Measurements from ENCODE around the gene ERICH6B.

ERICH6B gene

DNA sequence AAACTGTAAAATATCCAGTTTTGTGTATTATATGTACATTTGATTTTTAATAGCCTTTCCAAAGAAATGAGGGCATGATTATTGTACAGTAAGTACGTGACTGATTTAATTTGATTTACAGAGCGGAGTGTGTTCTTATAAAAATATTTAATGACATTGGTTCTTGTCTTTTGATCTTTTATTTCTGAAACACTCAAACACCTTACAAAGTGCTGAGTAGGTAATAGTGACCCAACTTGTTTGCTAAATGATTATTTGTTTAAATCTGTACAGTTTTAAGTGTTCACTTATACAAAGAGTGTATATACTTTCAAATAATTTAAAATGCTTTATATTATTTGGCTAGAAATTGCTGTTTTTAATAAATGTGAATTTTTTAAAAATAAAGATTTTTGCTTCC is 79.3 kb downstream of the ERICH6B start:
- H3K4me2 ChIP-seq (ENCODE audit: low read length) = no peak overlapping the region
- H3F3A ChIP-seq (ENCODE audit: control insufficient read depth, insufficient read depth) = no peaks in the 10 kb centered on the region
- H4K20me1 ChIP-seq (ENCODE audit: control insufficient read depth, insufficient read depth, low read depth, low read length) = no peaks in the 10 kb centered on the region
- no peaks in the 10 kb centered on the region for H3K27me3 ChIP-seq (ENCODE audit: control insufficient read depth, low read length)
- H3K9me3 ChIP-seq (ENCODE audit: control insufficient read depth, insufficient read depth, low read length) = no peaks in the 10 kb centered on the region
- no peaks in the 10 kb centered on the region for H3K79me2 ChIP-seq (ENCODE audit: control insufficient read depth, low read length)
- no peak overlapping the region for H3K27ac ChIP-seq (ENCODE audit: low read depth, low read length)
- no peaks in the 10 kb centered on the region for H3K4me1 ChIP-seq (ENCODE audit: control insufficient read depth, low read length)
- H3K36me3 ChIP-seq (ENCODE audit: control insufficient read depth, low read length) = peaks cover 30% of the 10 kb centered on the region
- H3K4me3 ChIP-seq (ENCODE audit: low read length) = no peak overlapping the region
- no peaks in the 10 kb centered on the region for H3K9me2 ChIP-seq (replicated peaks; ENCODE audit: control insufficient read depth, low read length)
- TF ChIP-seq, protein P1, sequence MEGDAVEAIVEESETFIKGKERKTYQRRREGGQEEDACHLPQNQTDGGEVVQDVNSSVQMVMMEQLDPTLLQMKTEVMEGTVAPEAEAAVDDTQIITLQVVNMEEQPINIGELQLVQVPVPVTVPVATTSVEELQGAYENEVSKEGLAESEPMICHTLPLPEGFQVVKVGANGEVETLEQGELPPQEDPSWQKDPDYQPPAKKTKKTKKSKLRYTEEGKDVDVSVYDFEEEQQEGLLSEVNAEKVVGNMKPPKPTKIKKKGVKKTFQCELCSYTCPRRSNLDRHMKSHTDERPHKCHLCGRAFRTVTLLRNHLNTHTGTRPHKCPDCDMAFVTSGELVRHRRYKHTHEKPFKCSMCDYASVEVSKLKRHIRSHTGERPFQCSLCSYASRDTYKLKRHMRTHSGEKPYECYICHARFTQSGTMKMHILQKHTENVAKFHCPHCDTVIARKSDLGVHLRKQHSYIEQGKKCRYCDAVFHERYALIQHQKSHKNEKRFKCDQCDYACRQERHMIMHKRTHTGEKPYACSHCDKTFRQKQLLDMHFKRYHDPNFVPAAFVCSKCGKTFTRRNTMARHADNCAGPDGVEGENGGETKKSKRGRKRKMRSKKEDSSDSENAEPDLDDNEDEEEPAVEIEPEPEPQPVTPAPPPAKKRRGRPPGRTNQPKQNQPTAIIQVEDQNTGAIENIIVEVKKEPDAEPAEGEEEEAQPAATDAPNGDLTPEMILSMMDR (IDR thresholded peaks at IDR 0.05; ENCODE audit: low read depth, low read length, poor library complexity, severe bottlenecking) = no peak
- TF ChIP-seq EZH2phosphoT487 (IDR thresholded peaks at IDR 0.05; ENCODE audit: borderline replicate concordance, low read length) = no peak

DNA sequence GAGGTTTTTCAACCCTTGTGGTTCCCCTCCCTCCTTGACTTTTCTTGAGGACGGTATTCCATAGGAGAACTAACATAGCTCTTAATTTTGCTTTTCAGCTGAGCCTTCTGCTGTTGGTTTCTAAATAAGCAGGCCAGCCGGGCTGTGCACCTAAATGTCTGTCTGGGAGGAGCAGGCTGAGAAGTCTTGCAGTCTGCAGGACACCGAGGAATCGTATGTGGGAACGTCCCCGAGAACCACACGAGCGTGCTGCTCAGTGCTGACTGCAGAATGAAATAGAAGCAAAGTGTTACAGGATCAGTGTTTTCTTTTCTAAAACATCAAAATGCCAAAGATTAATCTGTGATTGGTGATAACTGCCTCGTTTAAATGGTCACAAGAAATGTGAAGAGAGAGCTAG is 80.9 kb downstream of the ERICH6B start:
- Histone ChIP-seq H3K27ac (ENCODE audit: low read depth, low read length) (no peak overlapping the region), H3K4me1 (ENCODE audit: control insufficient read depth, low read length) (no peaks in the 10 kb centered on the region), H3K9me3 (ENCODE audit: control insufficient read depth, insufficient read depth, low read length) (no peaks in the 10 kb centered on the region), H3K36me3 (ENCODE audit: control insufficient read depth, low read length) (peaks cover 39% of the 10 kb centered on the region), H3K79me2 (ENCODE audit: control insufficient read depth, low read length) (no peaks in the 10 kb centered on the region), H3K9me2 (replicated peaks; ENCODE audit: control insufficient read depth, low read length) (no peaks in the 10 kb centered on the region), H3K27me3 (ENCODE audit: control insufficient read depth, low read length) (no peaks in the 10 kb centered on the region), H3K4me2 (ENCODE audit: low read length) (no peak overlapping the region), H3K4me3 (ENCODE audit: low read length) (no peak overlapping the region), H4K20me1 (ENCODE audit: control insufficient read depth, insufficient read depth, low read depth, low read length) (no peaks in the 10 kb centered on the region), H3F3A (ENCODE audit: control insufficient read depth, insufficient read depth) (no peaks in the 10 kb centered on the region)
- TF ChIP-seq, protein P1 (IDR thresholded peaks at IDR 0.05; ENCODE audit: low read depth, low read length, poor library complexity, severe bottlenecking) = no peak
- no peak for TF ChIP-seq EZH2phosphoT487 (IDR thresholded peaks at IDR 0.05; ENCODE audit: borderline replicate concordance, low read length)

DNA sequence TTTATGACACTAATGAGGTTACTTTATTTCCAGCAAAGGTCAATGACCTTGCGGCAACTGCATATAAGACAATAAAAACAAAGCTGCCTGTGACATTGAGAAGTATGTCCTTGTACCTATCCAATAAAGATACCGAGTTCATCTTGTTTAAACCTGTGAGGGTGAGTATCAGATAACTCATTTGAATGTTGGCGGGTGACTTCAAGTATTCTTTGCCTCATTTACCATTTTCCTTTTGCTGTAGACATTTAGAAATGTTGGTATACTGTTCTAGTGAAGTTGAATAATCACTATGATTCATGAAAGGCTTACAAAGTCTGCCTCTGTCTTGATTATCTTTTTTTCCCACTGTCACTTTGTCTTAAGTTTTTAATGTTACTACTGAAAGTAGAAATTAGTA is 85.8 kb downstream of the ERICH6B start:
- H4K20me1 ChIP-seq (ENCODE audit: control insufficient read depth, insufficient read depth, low read depth, low read length) = no peaks in the 10 kb centered on the region
- H3K9me3 ChIP-seq (ENCODE audit: control insufficient read depth, insufficient read depth, low read length) = no peaks in the 10 kb centered on the region
- no peak overlapping the region for H3K4me3 ChIP-seq (ENCODE audit: low read length)
- H3K4me1 ChIP-seq (ENCODE audit: control insufficient read depth, low read length) = no peaks in the 10 kb centered on the region
- no peak for TF ChIP-seq EZH2phosphoT487 (IDR thresholded peaks at IDR 0.05; ENCODE audit: borderline replicate concordance, low read length)
- TF ChIP-seq, protein P1 (IDR thresholded peaks at IDR 0.05; ENCODE audit: low read depth, low read length, poor library complexity, severe bottlenecking) = no peak
- H3K27ac ChIP-seq (ENCODE audit: low read depth, low read length) = no peak overlapping the region
- H3K36me3 ChIP-seq (ENCODE audit: control insufficient read depth, low read length) = peaks cover 45% of the 10 kb centered on the region
- no peaks in the 10 kb centered on the region for H3F3A ChIP-seq (ENCODE audit: control insufficient read depth, insufficient read depth)
- no peaks in the 10 kb centered on the region for H3K79me2 ChIP-seq (ENCODE audit: control insufficient read depth, low read length)
- H3K4me2 ChIP-seq (ENCODE audit: low read length) = no peak overlapping the region
- no peaks in the 10 kb centered on the region for H3K27me3 ChIP-seq (ENCODE audit: control insufficient read depth, low read length)
- H3K9me2 ChIP-seq (replicated peaks; ENCODE audit: control insufficient read depth, low read length) = no peaks in the 10 kb centered on the region
